Measurements from ENCODE around the gene FBXO24. TPM values are rescaled to one million over a fixed set of nuclear protein-coding genes. Genes with fewer than 3 reads are reported as not detected.

Gene FBXO24
- total and polyA plus RNA-seq, 9 of the 15 experiments (the other 6 are each of a cell fraction or from before 2014, with no cell fraction given): 0.17 to 0.95 (median 0.50) TPM

GRCh38 chr7:100538654-100539435, 47.3 kb upstream of the FBXO24 start, which contains the start of gene AGFG2 (continued):
- no peak for TF ChIP-seq KLF6 (CRISPR knock-in tag; IDR thresholded peaks at IDR 0.05; ENCODE audit: borderline replicate concordance)
- TF ChIP-seq IRF2 (CRISPR knock-in tag; IDR thresholded peaks at IDR 0.05): no peak
- TF ChIP-seq HNRNPL (IDR thresholded peaks at IDR 0.05; ENCODE audit: low read depth, low read length): 0 out of 2 replicates have a peak, but pooled peaks have one; percentile 69
- no peak for TF ChIP-seq WHSC1 (IDR thresholded peaks at IDR 0.05; ENCODE audit: low read length)
- TF ChIP-seq CREB5 (CRISPR knock-in tag; IDR thresholded peaks at IDR 0.05): no peak
- TF ChIP-seq KLF1 (tag; IDR thresholded peaks at IDR 0.05): no peak
- TF ChIP-seq USF1 (CRISPR knock-in tag; IDR thresholded peaks at IDR 0.05): peak; percentile 70
- no peak for TF ChIP-seq ZBTB5 (IDR thresholded peaks at IDR 0.05)
- TF ChIP-seq SIN3B (IDR thresholded peaks at IDR 0.05; ENCODE audit: low read depth): no peak; the same call in 1 of the 2 replicates
- TF ChIP-seq CHAMP1 (IDR thresholded peaks at IDR 0.05): no peak
- peak; percentile 61; the same call in 1 of the 2 replicates for TF ChIP-seq PML (IDR thresholded peaks at IDR 0.05; ENCODE audit: low read length)
- TF ChIP-seq MTF1 (CRISPR knock-in tag; IDR thresholded peaks at IDR 0.05; ENCODE audit: borderline replicate concordance): 0 out of 2 replicates have a peak, but pooled peaks have one; percentile 66
- TF ChIP-seq CHCHD3 (CRISPR knock-in tag; IDR thresholded peaks at IDR 0.05): no peak
- peak; percentile 70 for TF ChIP-seq HMGN3 (IDR thresholded peaks at IDR 0.05; ENCODE audit: borderline replicate concordance, extremely low read depth, insufficient read length, low read depth, low read length)
- peak; percentile 83 for TF ChIP-seq CHD2 (IDR thresholded peaks at IDR 0.05; ENCODE audit: low read depth, low read length)
- peak; percentile 97 for TF ChIP-seq ZBTB2 (IDR thresholded peaks at IDR 0.05)
